Measurements from ENCODE around the gene ADAM10. TPM values are rescaled to one million over a fixed set of nuclear protein-coding genes. Genes with fewer than 3 reads are reported as not detected.

The ADAM10 gene
- total RNA-seq, 1 experiment from 2014 or later: 159 TPM

DNA sequence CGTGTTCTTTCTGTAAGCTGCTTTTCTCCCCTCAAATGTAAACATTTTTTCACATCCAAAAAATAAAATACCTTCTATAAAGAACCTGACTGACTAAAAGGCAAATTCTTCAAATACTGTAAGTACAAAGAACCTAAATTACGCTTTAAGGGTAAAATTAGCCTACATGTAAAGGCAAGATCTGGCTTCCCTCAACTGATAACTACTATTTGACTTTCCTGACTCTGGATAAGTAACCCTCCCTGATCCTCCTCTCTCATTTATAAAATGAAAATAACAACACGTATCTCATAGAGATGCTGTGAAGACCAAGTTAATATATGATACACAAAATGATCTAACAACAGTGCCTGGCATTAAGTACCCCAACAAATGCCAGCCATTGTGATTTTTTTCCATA, 12.2 kb downstream of the ADAM10 start:
- Histone ChIP-seq H3K27ac (ENCODE audit: insufficient read length, low read depth, low read length) (no peak overlapping the region), H3K27me3 (ENCODE audit: insufficient read depth, low read length) (no peaks in the 10 kb centered on the region), H2BK5ac (ENCODE audit: insufficient read length, low read length) (no peak overlapping the region), H3K23me2 (ENCODE audit: insufficient read length, low read depth, low read length, poor library complexity, severe bottlenecking) (no peaks in the 10 kb centered on the region), H3T11ph (ENCODE audit: low read length) (no peak overlapping the region), H4K20me1 (ENCODE audit: control insufficient read depth, insufficient read depth, insufficient read length) (no peaks in the 10 kb centered on the region), H2BK20ac (ENCODE audit: low read depth, low read length, poor library complexity, severe bottlenecking) (no peak overlapping the region), H3K79me2 (ENCODE audit: insufficient read depth, low read length) (peaks cover 29% of the 10 kb centered on the region; the same call in 1 of the 2 replicates), H2BK120ac (ENCODE audit: low read depth, low read length, poor library complexity, severe bottlenecking) (no peak overlapping the region), H3K9ac (ENCODE audit: extremely low read depth, insufficient read length, low read length) (no peak overlapping the region), H3K4me2 (ENCODE audit: insufficient read depth, insufficient read length, low read length) (no peak overlapping the region), H2AFZ (ENCODE audit: low read length) (no peak overlapping the region), H3K14ac (ENCODE audit: insufficient read depth, low read length) (no peak overlapping the region), H3K79me1 (ENCODE audit: insufficient read depth, low read depth, low read length, poor library complexity, severe bottlenecking) (peaks cover 6% of the 10 kb centered on the region), H3K18ac (ENCODE audit: insufficient read length, low read depth, low read length) (no peak overlapping the region), H3K9me3 (ENCODE audit: control insufficient read depth, low read depth, low read length) (no peaks in the 10 kb centered on the region), H4K8ac (replicated peaks; ENCODE audit: insufficient read length, low read depth, low read length) (no peak overlapping the region), H2BK12ac (ENCODE audit: insufficient read length, low read depth, low read length) (no peak overlapping the region), H3K56ac (ENCODE audit: insufficient read length, low read depth, low read length) (no peak overlapping the region), H2AK5ac (ENCODE audit: insufficient read length, low read length) (no peak overlapping the region), H2BK15ac (ENCODE audit: low read depth, low read length) (no peak overlapping the region), H3K4me1 (ENCODE audit: insufficient read depth, low read length) (no peaks in the 10 kb centered on the region), H3K4ac (ENCODE audit: low read depth, low read length) (no peak overlapping the region), H3K23ac (ENCODE audit: insufficient read length, low read depth, low read length) (no peak overlapping the region), H4K91ac (ENCODE audit: insufficient read length, low read depth, low read length) (no peak overlapping the region), H4K5ac (ENCODE audit: insufficient read length, low read depth, low read length) (no peak overlapping the region)
- Mint-ChIP-seq H3K4me3 (no peak overlapping the region), H3K27me3 (ENCODE audit: low read depth) (no peaks in the 10 kb centered on the region), H3K36me3 (ENCODE audit: insufficient read depth in 1 of 3, low read depth in 3 of 3) (peaks cover 0 to 3% (median 0%) of the 10 kb centered on the region in 3 experiments; a peak in 1 of 7 replicates), H3K4me1 (peaks cover 31 to 39% of the 10 kb centered on the region in 2 experiments), H3K9me3 (no peaks in the 10 kb centered on the region), H3K27ac (no peak overlapping the region; a peak in 1 of 7 replicates)
- TF ChIP-seq, protein P1, sequence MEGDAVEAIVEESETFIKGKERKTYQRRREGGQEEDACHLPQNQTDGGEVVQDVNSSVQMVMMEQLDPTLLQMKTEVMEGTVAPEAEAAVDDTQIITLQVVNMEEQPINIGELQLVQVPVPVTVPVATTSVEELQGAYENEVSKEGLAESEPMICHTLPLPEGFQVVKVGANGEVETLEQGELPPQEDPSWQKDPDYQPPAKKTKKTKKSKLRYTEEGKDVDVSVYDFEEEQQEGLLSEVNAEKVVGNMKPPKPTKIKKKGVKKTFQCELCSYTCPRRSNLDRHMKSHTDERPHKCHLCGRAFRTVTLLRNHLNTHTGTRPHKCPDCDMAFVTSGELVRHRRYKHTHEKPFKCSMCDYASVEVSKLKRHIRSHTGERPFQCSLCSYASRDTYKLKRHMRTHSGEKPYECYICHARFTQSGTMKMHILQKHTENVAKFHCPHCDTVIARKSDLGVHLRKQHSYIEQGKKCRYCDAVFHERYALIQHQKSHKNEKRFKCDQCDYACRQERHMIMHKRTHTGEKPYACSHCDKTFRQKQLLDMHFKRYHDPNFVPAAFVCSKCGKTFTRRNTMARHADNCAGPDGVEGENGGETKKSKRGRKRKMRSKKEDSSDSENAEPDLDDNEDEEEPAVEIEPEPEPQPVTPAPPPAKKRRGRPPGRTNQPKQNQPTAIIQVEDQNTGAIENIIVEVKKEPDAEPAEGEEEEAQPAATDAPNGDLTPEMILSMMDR (conservative IDR thresholded peaks at IDR 0.05): no peak
- no peak for DNase-seq
- no CpG with 5 or more reads among the region's 3 CpGs for WGBS (ENCODE audit: extremely low coverage, insufficient read length, low lambda C conversion rate)

Data from H9 (cell line).